Measurements from ENCODE around the gene PAPOLA.

GRCh38 chr14:96501217-96501739 lies 904 bp upstream of the PAPOLA start:
- no peak for TF ChIP-seq CTCF (IDR thresholded peaks at IDR 0.05)
- no peak for TF ChIP-seq POLR2A (IDR thresholded peaks at IDR 0.05)
